NCI-H2227 (cell line): ENCODE measurements around the gene UGT3A1.

ENCODE experiments used
- DNase-seq: peaks from one replicate; lab custom pipeline; 2025; ENCODE audit not compliant: unreplicated experiment; lab: John Stamatoyannopoulos, UW

Gene UGT3A1

DNA sequence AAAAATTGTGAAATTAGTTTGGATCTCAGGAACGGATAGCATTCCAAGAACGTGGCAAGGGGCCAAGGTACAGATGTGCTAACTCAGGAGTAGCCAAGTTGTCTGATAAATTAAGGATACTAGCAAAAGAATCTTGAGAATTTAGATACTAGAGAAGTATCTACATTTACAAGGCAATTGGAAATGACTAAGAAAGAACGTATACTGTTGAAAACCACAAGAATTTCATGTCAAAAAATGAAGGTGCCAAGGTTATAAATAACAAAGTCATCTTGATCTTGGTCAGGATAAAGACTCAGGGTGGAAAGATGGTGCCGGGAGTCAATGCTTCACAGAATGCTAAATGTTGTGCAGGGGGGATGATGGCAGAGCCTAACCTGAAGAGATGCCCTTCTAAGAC is 72.0 kb downstream of the UGT3A1 start:
- no peak for DNase-seq

DNA sequence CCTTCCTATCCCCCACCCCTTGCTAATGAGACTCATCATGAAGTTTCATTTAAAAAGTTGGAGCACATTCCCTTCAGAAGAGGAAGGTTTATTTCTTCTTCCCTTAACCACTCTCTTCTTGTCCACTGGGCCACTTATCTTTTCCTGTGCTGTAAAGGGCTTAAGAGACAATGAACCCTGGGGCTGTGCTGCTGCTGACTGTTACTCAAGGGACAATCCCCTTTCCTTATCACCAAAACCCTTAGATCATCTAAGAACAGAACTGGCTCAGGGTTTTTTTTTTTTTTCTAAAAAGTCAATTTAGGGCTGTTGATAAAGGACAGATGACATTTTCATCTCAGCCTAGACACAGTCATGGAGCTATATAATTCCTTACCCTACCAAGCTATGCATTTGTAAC is 82.4 kb downstream of the UGT3A1 start:
- no peak for DNase-seq

GRCh38 chr5:35908228-35908627 is 83.0 kb downstream of the UGT3A1 start:
- no peak for DNase-seq

DNA sequence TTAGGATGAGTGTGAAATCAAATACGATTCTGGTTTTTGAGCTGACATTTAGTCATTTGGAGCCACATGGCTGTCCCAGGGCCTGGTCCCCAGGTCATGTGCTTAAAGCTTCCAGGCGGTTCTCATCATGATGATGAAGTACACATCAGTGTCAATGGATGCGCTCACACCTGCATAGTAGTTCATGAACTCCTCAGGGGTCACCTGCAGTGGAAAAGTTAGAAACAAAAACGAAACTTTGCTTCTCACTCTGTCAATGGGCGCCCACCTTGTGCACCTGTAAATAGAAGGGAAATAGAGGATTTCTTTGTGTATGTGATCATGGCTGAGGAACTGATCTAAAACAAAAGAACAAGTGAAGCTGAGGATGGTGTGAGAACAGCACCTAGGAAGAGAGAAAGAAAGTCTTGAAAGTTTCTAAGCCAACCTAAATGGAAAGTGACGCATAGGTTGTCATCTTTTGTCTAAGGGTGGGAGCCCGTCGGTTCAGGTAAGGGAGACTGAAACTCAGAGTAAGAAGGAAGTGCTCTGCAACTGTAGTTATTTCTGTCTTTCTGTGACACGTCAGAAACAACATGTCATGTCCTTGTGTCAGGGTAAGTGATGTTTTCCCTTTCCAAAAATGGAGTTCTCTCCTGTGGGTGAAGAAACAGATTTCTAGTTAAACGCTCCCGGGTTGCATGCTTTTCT is 86.6 kb downstream of the UGT3A1 start:
- no peak for DNase-seq

DNA sequence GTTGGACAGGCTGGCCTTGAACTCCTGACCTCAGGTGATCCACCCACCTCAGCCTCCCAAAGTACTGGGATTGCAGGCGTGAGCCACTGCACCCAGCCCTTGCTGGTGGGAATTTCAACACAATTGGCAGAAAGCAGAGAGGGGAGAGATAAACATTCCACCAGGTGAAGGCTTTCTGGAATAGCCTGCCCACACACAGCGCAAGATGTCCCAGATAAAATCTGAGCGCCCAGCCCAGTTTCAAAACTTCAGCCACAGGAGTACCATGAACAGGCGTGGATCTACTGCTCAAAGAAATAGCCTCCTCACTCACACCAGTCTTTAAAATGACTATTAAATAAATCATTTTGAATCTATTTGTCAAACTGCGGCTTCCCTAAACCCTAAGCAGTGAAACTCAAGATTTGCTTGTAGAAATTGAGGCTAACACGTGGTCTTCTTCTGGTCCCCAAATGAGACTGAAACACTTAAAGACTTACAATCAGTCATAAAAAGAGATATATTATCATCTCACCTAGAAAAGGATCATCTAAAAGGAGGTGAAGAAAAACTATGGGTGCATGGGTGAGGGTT is 87.5 kb downstream of the UGT3A1 start:
- DNase-seq = no peak

DNA sequence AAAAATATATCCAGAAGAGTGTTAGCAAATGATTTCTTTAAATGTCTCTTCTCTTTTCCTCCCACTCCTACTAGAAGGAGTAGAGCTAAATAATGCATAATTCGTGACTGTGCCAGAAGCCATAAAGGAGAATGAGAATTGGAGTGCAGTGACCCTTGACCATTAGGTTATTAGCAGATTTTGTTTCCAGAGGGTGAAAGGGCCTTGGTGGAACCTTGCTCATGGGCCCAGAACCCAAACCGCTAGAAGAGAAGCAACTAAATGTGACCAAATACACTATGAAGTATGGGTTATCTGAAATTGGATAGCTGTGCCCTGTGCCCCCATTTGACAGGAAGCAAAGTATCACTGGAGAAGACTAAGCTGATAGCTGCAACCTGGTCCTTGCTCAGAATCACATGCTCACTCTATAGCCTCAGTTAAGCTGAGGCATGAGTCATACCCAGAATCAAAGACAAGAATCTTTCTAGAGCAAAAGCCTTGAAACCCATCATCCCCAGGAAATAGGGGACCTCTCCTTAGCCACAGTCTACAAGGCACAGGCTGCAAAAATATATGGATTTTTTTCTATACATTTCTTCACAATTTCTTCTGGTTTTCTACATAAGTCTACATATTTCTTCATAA is 89.0 kb downstream of the UGT3A1 start:
- DNase-seq = no peak
